SK-N-MC (cell line): ENCODE measurements around the gene C1orf50.

Experiments
- EZH2 ChIP-seq: fragments of 200-600 bp; sonication (generic); IDR thresholded peaks from one replicate; pipeline ENCODE4 v1.6.1; 2017; ENCODE audit warnings: antibody characterized with exemption
- POLR2AphosphoS5 ChIP-seq: IDR thresholded peaks from 2 replicates; pipeline ENCODE4 v1.6.1; 2012; ENCODE audit warnings: mild to moderate bottlenecking, low read depth, low read length, borderline replicate concordance

DNA sequence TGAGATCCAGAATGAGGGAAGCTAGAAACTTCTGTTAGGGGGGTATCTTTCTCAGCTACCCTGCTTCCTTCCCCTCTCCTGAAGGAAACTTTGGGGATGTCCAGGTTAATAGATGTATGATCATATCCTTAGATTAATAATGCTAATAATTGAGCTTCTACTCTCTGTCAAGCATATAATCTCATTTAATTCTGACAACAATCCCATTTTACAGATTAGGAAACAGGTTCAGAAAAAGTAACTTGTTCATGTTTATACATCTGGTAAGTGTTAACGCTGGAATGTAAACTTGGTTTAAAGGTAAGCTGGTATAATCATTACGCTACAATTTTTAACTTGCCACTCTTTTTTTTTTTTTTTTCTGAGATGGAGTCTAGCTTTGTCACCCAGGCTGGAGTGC, 16.0 kb downstream of the C1orf50 start:
- TF ChIP-seq EZH2, result no peak
- TF ChIP-seq POLR2AphosphoS5, result no peak
